Mesendoderm (in vitro differentiated cells): ENCODE results near the gene MAST4.

ENCODE experiments used
- DNase-seq: peaks from one replicate; pipeline ENCODE4 v3.0.0; 2013
- H2AK5ac ChIP-seq: 2 replicates; pipeline ENCODE4 v1.6.1; 2013; ENCODE audit warnings: low read length, inconsistent platforms
- H2BK120ac ChIP-seq: 2 replicates; pipeline ENCODE4 v1.6.1; 2013; ENCODE audit warnings: low read depth, mild to moderate bottlenecking, low read length, moderate library complexity, mixed read lengths
- H2BK15ac ChIP-seq: replicated peaks from 2 replicates; pipeline ENCODE4 v1.6.1; 2013; ENCODE audit warnings: low read depth, mild to moderate bottlenecking, moderate library complexity
- H2BK5ac ChIP-seq: 2 replicates; pipeline ENCODE4 v1.6.1; 2013; ENCODE audit warnings: low read length, inconsistent platforms
- H3K18ac ChIP-seq: 2 replicates; pipeline ENCODE4 v1.6.1; 2013; ENCODE audit warnings: mild to moderate bottlenecking, low read length, mixed read lengths
- H3K23ac ChIP-seq: one replicate; pipeline ENCODE4 v1.6.1; 2013; ENCODE audit warnings: low read length
- H3K27ac ChIP-seq: 2 replicates; pipeline ENCODE4 v1.5.1; 2013; ENCODE audit warnings: low read depth, mild to moderate bottlenecking, inconsistent platforms, low read length, moderate library complexity
- H3K27me3 ChIP-seq: 2 replicates; pipeline ENCODE4 v1.6.1; 2013; ENCODE audit warnings: low read length, control low read depth, mild to moderate bottlenecking, inconsistent platforms; ENCODE audit not compliant: insufficient read depth, poor library complexity
- H3K36me3 ChIP-seq: 2 replicates; pipeline ENCODE4 v1.6.1; 2013; ENCODE audit warnings: low read length, inconsistent platforms; ENCODE audit not compliant: control insufficient read depth, insufficient read depth
- H3K4ac ChIP-seq: one replicate; pipeline ENCODE4 v1.6.1; 2013; ENCODE audit warnings: low read depth, mild to moderate bottlenecking, low read length, moderate library complexity
- H3K4me1 ChIP-seq: 2 replicates; pipeline ENCODE4 v1.6.1; 2013; ENCODE audit warnings: low read depth, low read length, inconsistent platforms; ENCODE audit not compliant: control insufficient read depth
- H3K4me2 ChIP-seq: 2 replicates; pipeline ENCODE4 v1.6.1; 2013; ENCODE audit warnings: low read length
- H3K4me3 ChIP-seq: 2 replicates; pipeline ENCODE4 v1.5.1; 2013; ENCODE audit warnings: mild to moderate bottlenecking, low read length
- H3K56ac ChIP-seq: one replicate; pipeline ENCODE4 v1.6.1; 2013; ENCODE audit warnings: low read length
- H3K79me1 ChIP-seq: 2 replicates; pipeline ENCODE4 v1.6.1; 2013; ENCODE audit warnings: low read length, inconsistent platforms
- H3K79me2 ChIP-seq: 2 replicates; pipeline ENCODE4 v1.6.1; 2013; ENCODE audit warnings: mild to moderate bottlenecking, low read length; ENCODE audit not compliant: control insufficient read depth, insufficient read depth
- H3K9ac ChIP-seq: 2 replicates; pipeline ENCODE4 v1.6.1; 2013; ENCODE audit warnings: low read length, inconsistent platforms
- H4K5ac ChIP-seq: one replicate; pipeline ENCODE4 v1.6.1; 2013; ENCODE audit warnings: low read length
- H4K8ac ChIP-seq: one replicate; pipeline ENCODE4 v1.6.1; 2013; ENCODE audit warnings: low read depth, mild to moderate bottlenecking, control low read depth, low read length, moderate library complexity
- WGBS: extraction: QIAGEN DNeasy Blood & Tissue Kit; methylation state at CpG from one replicate; pipeline ENCODE4 v1.1.7; 2013; ENCODE audit warnings: low lambda C conversion rate, missing lambda C conversion rate; ENCODE audit not compliant: insufficient coverage; ENCODE audit errors: extremely low coverage; 5-methylcytosine and 5-hydroxymethylcytosine counted together

The MAST4 gene

GRCh38 chr5:66909364-66909763 is 313.2 kb downstream of the MAST4 start:
- Histone ChIP-seq H2BK120ac (no peak overlapping the region), H2AK5ac (no peak overlapping the region), H3K9ac (no peak overlapping the region), H3K4me1 (peaks cover 7% of the 10 kb centered on the region), H3K79me1 (no peaks in the 10 kb centered on the region), H3K4me3 (no peak overlapping the region), H3K36me3 (no peaks in the 10 kb centered on the region), H3K79me2 (no peaks in the 10 kb centered on the region), H3K4ac (no peak overlapping the region), H3K18ac (no peak overlapping the region), H3K27me3 (no peaks in the 10 kb centered on the region), H3K23ac (no peak overlapping the region), H4K5ac (no peak overlapping the region), H3K27ac (no peak overlapping the region), H3K4me2 (no peak overlapping the region), H3K56ac (no peak overlapping the region), H4K8ac (no peak overlapping the region), H2BK15ac (no peak overlapping the region), H2BK5ac (no peak overlapping the region)
- DNase-seq = no peak
- 100% methylated on average over 1 of the region's 3 CpGs for WGBS

GRCh38 chr5:66912787-66913186 is 316.6 kb downstream of the MAST4 start:
- DNase-seq = no peak
- Histone ChIP-seq H3K9ac (no peak overlapping the region), H2BK120ac (no peak overlapping the region), H3K4me3 (no peak overlapping the region), H3K56ac (no peak overlapping the region), H4K8ac (no peak overlapping the region), H3K79me2 (no peaks in the 10 kb centered on the region), H3K36me3 (no peaks in the 10 kb centered on the region), H3K27ac (no peak overlapping the region), H2BK15ac (no peak overlapping the region), H3K79me1 (no peaks in the 10 kb centered on the region), H3K4me1 (peaks cover 7% of the 10 kb centered on the region), H2BK5ac (no peak overlapping the region), H3K4me2 (no peak overlapping the region), H2AK5ac (no peak overlapping the region), H3K23ac (no peak overlapping the region), H4K5ac (no peak overlapping the region), H3K4ac (no peak overlapping the region), H3K18ac (no peak overlapping the region), H3K27me3 (no peaks in the 10 kb centered on the region)

GRCh38 chr5:66915531-66915930 is 319.3 kb downstream of the MAST4 start:
- no peak overlapping the region for H3K9ac ChIP-seq
- H3K36me3 ChIP-seq = no peaks in the 10 kb centered on the region
- no peaks in the 10 kb centered on the region for H3K79me2 ChIP-seq
- no peaks in the 10 kb centered on the region for H3K4me1 ChIP-seq
- H3K79me1 ChIP-seq = no peaks in the 10 kb centered on the region
- no peak overlapping the region for H2AK5ac ChIP-seq
- H3K4me3 ChIP-seq = no peak overlapping the region
- no peak overlapping the region for H3K18ac ChIP-seq
- H3K4me2 ChIP-seq = no peak overlapping the region
- no peak overlapping the region for H3K23ac ChIP-seq
- no peak overlapping the region for H2BK120ac ChIP-seq
- no CpG with 5 or more reads among the region's 7 CpGs for WGBS
- no peak overlapping the region for H4K8ac ChIP-seq
- H3K56ac ChIP-seq = no peak overlapping the region
- H3K27ac ChIP-seq = no peak overlapping the region
- no peak overlapping the region for H2BK15ac ChIP-seq
- no peak overlapping the region for H4K5ac ChIP-seq
- H3K4ac ChIP-seq = no peak overlapping the region
- no peaks in the 10 kb centered on the region for H3K27me3 ChIP-seq
- no peak overlapping the region for H2BK5ac ChIP-seq
- no peak for DNase-seq

GRCh38 chr5:66922881-66923280 is 326.7 kb downstream of the MAST4 start:
- H3K4ac ChIP-seq = no peak overlapping the region
- no peaks in the 10 kb centered on the region for H3K4me1 ChIP-seq
- no peaks in the 10 kb centered on the region for H3K79me2 ChIP-seq
- no peak overlapping the region for H4K8ac ChIP-seq
- no peak overlapping the region for H3K18ac ChIP-seq
- no CpG with 5 or more reads among the region's 5 CpGs for whole genome bisulfite sequencing
- no peak overlapping the region for H3K27ac ChIP-seq
- no peak overlapping the region for H4K5ac ChIP-seq
- H3K23ac ChIP-seq = no peak overlapping the region
- H2BK5ac ChIP-seq = no peak overlapping the region
- DNase-seq = no peak
- H3K4me3 ChIP-seq = no peak overlapping the region
- H2BK15ac ChIP-seq = no peak overlapping the region
- peaks cover 2% of the 10 kb centered on the region for H3K27me3 ChIP-seq
- no peak overlapping the region for H3K9ac ChIP-seq
- no peak overlapping the region for H3K4me2 ChIP-seq
- no peaks in the 10 kb centered on the region for H3K36me3 ChIP-seq
- no peak overlapping the region for H3K56ac ChIP-seq
- H2AK5ac ChIP-seq = no peak overlapping the region
- no peak overlapping the region for H2BK120ac ChIP-seq
- no peaks in the 10 kb centered on the region for H3K79me1 ChIP-seq

GRCh38 chr5:66923457-66923856 is 327.3 kb downstream of the MAST4 start:
- Histone ChIP-seq H3K4me1 (no peaks in the 10 kb centered on the region), H3K36me3 (no peaks in the 10 kb centered on the region), H3K56ac (no peak overlapping the region), H3K4me2 (no peak overlapping the region), H3K9ac (no peak overlapping the region), H2BK15ac (no peak overlapping the region), H3K79me2 (no peaks in the 10 kb centered on the region), H3K23ac (no peak overlapping the region), H3K27me3 (peaks cover 2% of the 10 kb centered on the region), H3K4ac (no peak overlapping the region), H2BK5ac (no peak overlapping the region), H3K18ac (no peak overlapping the region), H3K4me3 (no peak overlapping the region), H4K8ac (no peak overlapping the region), H3K79me1 (no peaks in the 10 kb centered on the region), H2BK120ac (no peak overlapping the region), H4K5ac (no peak overlapping the region), H2AK5ac (no peak overlapping the region), H3K27ac (no peak overlapping the region)
- no CpG with 5 or more reads among the region's 1 CpG for WGBS
- no peak for DNase-seq

- no peaks in the 10 kb centered on the region for H3K79me1 ChIP-seq
- H3K4ac ChIP-seq = no peak overlapping the region
- no peaks in the 10 kb centered on the region for H3K4me1 ChIP-seq
- H3K27ac ChIP-seq = no peak overlapping the region
- no peak overlapping the region for H2BK5ac ChIP-seq
- H2BK15ac ChIP-seq = no peak overlapping the region
- DNase-seq = no peak
- H3K18ac ChIP-seq = no peak overlapping the region
- H3K56ac ChIP-seq = no peak overlapping the region
- no peaks in the 10 kb centered on the region for H3K79me2 ChIP-seq
- H2AK5ac ChIP-seq = no peak overlapping the region
- H3K27me3 ChIP-seq = peaks cover 2% of the 10 kb centered on the region
- H3K4me3 ChIP-seq = no peak overlapping the region
- H2BK120ac ChIP-seq = no peak overlapping the region
- no peak overlapping the region for H3K4me2 ChIP-seq
- no peak overlapping the region for H3K9ac ChIP-seq
- no peak overlapping the region for H4K5ac ChIP-seq
- no peak overlapping the region for H4K8ac ChIP-seq
- no peaks in the 10 kb centered on the region for H3K36me3 ChIP-seq
- no peak overlapping the region for H3K23ac ChIP-seq
Measured at GRCh38 chr5:66923922-66924321, 327.7 kb downstream of the MAST4 start.
